Activated naive CD8-positive, alpha-beta T cell treated with anti-CD3 and anti-CD28 coated beads, Interleukin-2, amount 50 U/mL, for 24 hours (primary cell): ENCODE results near the gene PANX2.
"Not testable (repeated sequence)": the region's sequence is repeated elsewhere in the genome, so short reads cannot be mapped to it uniquely, and the experiment has no call there.

Source experiments
- ATAC-seq: fragments of 150-1000 bp; cut with Tn5 transposase; one replicate; pipeline ENCODE4 v1.10.0; 2021
- DNase-seq: peaks from one replicate; pipeline ENCODE4 v3.0.0; 2021
- H3K27ac Mint-ChIP-seq: one replicate; pipeline ENCODE4 v1.8.0; 2021; ENCODE audit warnings: mild to moderate bottlenecking, mixed read lengths
- H3K27me3 Mint-ChIP-seq: one replicate; pipeline ENCODE4 v1.8.0; 2021; ENCODE audit warnings: mixed read lengths
- H3K36me3 Mint-ChIP-seq: one replicate; pipeline ENCODE4 v1.8.0; 2021; ENCODE audit warnings: low read depth, mixed read lengths
- H3K4me1 Mint-ChIP-seq: one replicate; pipeline ENCODE4 v1.8.0; 2021; ENCODE audit warnings: mixed read lengths
- H3K4me3 Mint-ChIP-seq: one replicate; pipeline ENCODE4 v1.8.0; 2021; ENCODE audit warnings: mild to moderate bottlenecking, moderate library complexity, mixed read lengths
- H3K9me3 Mint-ChIP-seq: one replicate; pipeline ENCODE4 v1.8.0; 2021; ENCODE audit warnings: mixed read lengths

PANX2 gene

GRCh38 chr22:50141891-50142363, 28.6 kb upstream of the PANX2 start:
- no peaks in the 10 kb centered on the region for H3K9me3 Mint-ChIP-seq
- H3K27ac Mint-ChIP-seq = no peak overlapping the region
- H3K4me1 Mint-ChIP-seq = no peaks in the 10 kb centered on the region
- H3K36me3 Mint-ChIP-seq = no peaks in the 10 kb centered on the region
- ATAC-seq = no peak
- H3K27me3 Mint-ChIP-seq = peaks cover 8% of the 10 kb centered on the region
- H3K4me3 Mint-ChIP-seq = no peak overlapping the region
- no peak for DNase-seq

GRCh38 chr22:50143096-50143495, 27.4 kb upstream of the PANX2 start:
- no peak overlapping the region for H3K27ac Mint-ChIP-seq
- H3K4me3 Mint-ChIP-seq = no peak overlapping the region
- H3K4me1 Mint-ChIP-seq = no peaks in the 10 kb centered on the region

GRCh38 chr22:50144005-50144614, 26.4 kb upstream of the PANX2 start:
- DNase-seq = no peak
- Mint-ChIP-seq H3K4me1 (no peaks in the 10 kb centered on the region), H3K36me3 (no peaks in the 10 kb centered on the region), H3K4me3 (no peak overlapping the region), H3K27me3 (peaks cover 6% of the 10 kb centered on the region), H3K9me3 (no peaks in the 10 kb centered on the region), H3K27ac (no peak overlapping the region)
- ATAC-seq = no peak

More at GRCh38 chr22:50143096-50143495, 27.4 kb upstream of the PANX2 start:
- ATAC-seq (no peak), DNase-seq (no peak)
- Mint-ChIP-seq H3K36me3 (no peaks in the 10 kb centered on the region), H3K9me3 (no peaks in the 10 kb centered on the region), H3K27me3 (peaks cover 8% of the 10 kb centered on the region)

GRCh38 chr22:50145721-50146438, 24.7 kb upstream of the PANX2 start:
- no peaks in the 10 kb centered on the region for H3K4me1 Mint-ChIP-seq
- H3K9me3 Mint-ChIP-seq = no peaks in the 10 kb centered on the region
- H3K36me3 Mint-ChIP-seq = no peaks in the 10 kb centered on the region
- no peak overlapping the region for H3K27ac Mint-ChIP-seq
- ATAC-seq (no peak), DNase-seq (no peak)
- no peak overlapping the region for H3K4me3 Mint-ChIP-seq
- H3K27me3 Mint-ChIP-seq = peaks cover 4% of the 10 kb centered on the region

- no peaks in the 10 kb centered on the region for H3K4me1 Mint-ChIP-seq
- no peak overlapping the region for H3K4me3 Mint-ChIP-seq
- DNase-seq (no peak), ATAC-seq (no peak)
- H3K9me3 Mint-ChIP-seq = no peaks in the 10 kb centered on the region
- no peaks in the 10 kb centered on the region for H3K36me3 Mint-ChIP-seq
- H3K27me3 Mint-ChIP-seq = peaks cover 4% of the 10 kb centered on the region
- no peak overlapping the region for H3K27ac Mint-ChIP-seq
Observed at GRCh38 chr22:50146439-50147238, 23.9 kb upstream of the PANX2 start.

- H3K27me3 Mint-ChIP-seq, H3K4me1 Mint-ChIP-seq, DNase-seq, H3K4me3 Mint-ChIP-seq, H3K36me3 Mint-ChIP-seq, H3K27ac Mint-ChIP-seq, H3K9me3 Mint-ChIP-seq, ATAC-seq: not testable (repeated sequence)
Observed at GRCh38 chr22:50147258-50148165, 23.0 kb upstream of the PANX2 start.

- no peaks in the 10 kb centered on the region for H3K4me1 Mint-ChIP-seq
- no peak overlapping the region for H3K27ac Mint-ChIP-seq
- ATAC-seq (no peak), DNase-seq (no peak)
- no peak overlapping the region for H3K4me3 Mint-ChIP-seq
- H3K36me3 Mint-ChIP-seq = no peaks in the 10 kb centered on the region
- H3K9me3 Mint-ChIP-seq = no peaks in the 10 kb centered on the region
- H3K27me3 Mint-ChIP-seq = no peaks in the 10 kb centered on the region
Observed at GRCh38 chr22:50148166-50148500, 22.4 kb upstream of the PANX2 start.

- H3K4me1 Mint-ChIP-seq = no peaks in the 10 kb centered on the region
- H3K9me3 Mint-ChIP-seq = no peaks in the 10 kb centered on the region
- peak; percentile 89 for ATAC-seq
- DNase-seq = peak; percentile 78
- H3K27me3 Mint-ChIP-seq = no peaks in the 10 kb centered on the region
- H3K4me3 Mint-ChIP-seq = no peak overlapping the region
- H3K27ac Mint-ChIP-seq = no peak overlapping the region
- no peaks in the 10 kb centered on the region for H3K36me3 Mint-ChIP-seq
Observed at GRCh38 chr22:50148991-50149721, 21.4 kb upstream of the PANX2 start.

- Mint-ChIP-seq H3K27me3 (no peaks in the 10 kb centered on the region), H3K9me3 (no peaks in the 10 kb centered on the region), H3K27ac (no peak overlapping the region), H3K36me3 (no peaks in the 10 kb centered on the region), H3K4me3 (no peak overlapping the region), H3K4me1 (no peaks in the 10 kb centered on the region)
- DNase-seq (no peak), ATAC-seq (no peak)
Observed at GRCh38 chr22:50150161-50151129, 20.1 kb upstream of the PANX2 start.

GRCh38 chr22:50151571-50152537, 18.7 kb upstream of the PANX2 start:
- H3K4me3 Mint-ChIP-seq = no peak overlapping the region
- no peaks in the 10 kb centered on the region for H3K27me3 Mint-ChIP-seq
- ATAC-seq = no peak
- H3K4me1 Mint-ChIP-seq = no peaks in the 10 kb centered on the region
- no peaks in the 10 kb centered on the region for H3K9me3 Mint-ChIP-seq
- no peak overlapping the region for H3K27ac Mint-ChIP-seq
- DNase-seq = no peak
- no peaks in the 10 kb centered on the region for H3K36me3 Mint-ChIP-seq

GRCh38 chr22:50153056-50153755, 17.3 kb upstream of the PANX2 start:
- Mint-ChIP-seq H3K27me3 (no peaks in the 10 kb centered on the region), H3K4me1 (no peaks in the 10 kb centered on the region), H3K27ac (no peak overlapping the region), H3K9me3 (no peaks in the 10 kb centered on the region), H3K36me3 (no peaks in the 10 kb centered on the region), H3K4me3 (no peak overlapping the region)
- DNase-seq (no peak), ATAC-seq (no peak)

- DNase-seq (no peak), ATAC-seq (no peak)
- Mint-ChIP-seq H3K4me1 (no peaks in the 10 kb centered on the region), H3K4me3 (no peak overlapping the region), H3K9me3 (no peaks in the 10 kb centered on the region), H3K27ac (no peak overlapping the region), H3K36me3 (no peaks in the 10 kb centered on the region), H3K27me3 (no peaks in the 10 kb centered on the region)
Observed at GRCh38 chr22:50153756-50154140, 16.8 kb upstream of the PANX2 start.
